ENCODE measurements around the gene ZBTB32.
A peak's percentile ranks its signal among the peaks of the same experiment; 100 is the strongest.

Gene ZBTB32

GRCh38 chr19:35738021-35738886, 33.9 kb downstream of the ZBTB32 start:
- no peak for DNase-seq

DNA sequence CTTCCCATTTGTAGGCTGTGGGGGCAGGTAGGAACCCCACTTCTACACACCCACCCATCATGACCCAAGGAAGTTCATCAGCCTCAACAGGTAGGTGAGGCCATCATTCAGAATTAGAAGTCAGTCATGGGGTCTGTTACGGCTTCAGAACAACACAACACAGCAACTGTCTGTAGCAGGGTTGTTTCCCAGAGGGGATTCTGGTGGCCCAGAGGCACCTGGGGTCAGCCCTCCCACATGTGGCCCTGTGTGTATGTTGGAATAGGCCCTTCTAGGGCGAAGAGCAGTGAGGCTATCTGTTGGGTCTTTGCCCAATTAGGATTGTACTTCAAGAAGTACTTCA, 34.5 kb downstream of the ZBTB32 start:
- peak; percentile 29 for DNase-seq

DNA sequence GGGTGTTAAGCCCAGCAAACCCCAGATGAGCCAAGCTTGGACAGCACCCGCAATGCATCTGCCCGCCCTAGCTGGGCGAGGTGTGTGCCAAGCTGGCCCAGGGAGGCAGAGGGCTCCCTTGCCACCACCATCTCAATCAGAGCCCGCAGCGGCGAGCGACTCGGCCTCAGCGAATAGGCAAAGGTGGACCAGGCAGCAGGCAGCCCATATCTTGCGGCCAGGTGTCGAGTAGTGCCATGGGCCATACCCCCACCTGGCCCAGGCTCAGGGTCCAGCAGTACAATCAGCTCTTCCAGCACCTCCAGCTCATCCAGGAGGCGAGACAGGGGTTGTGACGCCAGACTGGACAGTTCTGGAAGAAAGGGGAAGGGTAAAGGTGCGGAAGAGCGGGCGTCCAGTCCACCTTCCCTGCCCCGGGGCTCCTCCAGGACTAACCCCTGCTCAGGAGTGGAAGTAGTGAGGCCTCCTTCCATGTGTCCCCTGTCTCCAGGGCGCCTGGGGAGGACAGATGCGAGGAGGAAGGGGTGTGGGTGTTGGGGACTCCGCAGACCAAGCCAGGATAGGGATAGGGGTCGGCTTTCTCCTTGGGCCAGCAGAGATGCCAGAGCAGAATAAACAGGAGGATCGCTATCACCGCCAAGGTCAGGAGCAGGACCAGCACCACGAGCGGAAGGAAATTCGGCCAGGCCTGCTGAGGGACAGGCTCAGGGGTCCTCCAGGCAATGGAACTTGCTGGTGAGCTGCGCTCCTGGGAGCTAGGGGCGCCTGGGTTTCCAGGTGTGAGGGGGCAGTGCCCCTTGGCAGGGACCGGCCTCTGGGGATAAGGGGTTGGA, 35.1 kb downstream of the ZBTB32 start:
- DNase-seq: no peak

- no peak for DNase-seq
Measured at GRCh38 chr19:35740108-35740422, 35.7 kb downstream of the ZBTB32 start.

DNA sequence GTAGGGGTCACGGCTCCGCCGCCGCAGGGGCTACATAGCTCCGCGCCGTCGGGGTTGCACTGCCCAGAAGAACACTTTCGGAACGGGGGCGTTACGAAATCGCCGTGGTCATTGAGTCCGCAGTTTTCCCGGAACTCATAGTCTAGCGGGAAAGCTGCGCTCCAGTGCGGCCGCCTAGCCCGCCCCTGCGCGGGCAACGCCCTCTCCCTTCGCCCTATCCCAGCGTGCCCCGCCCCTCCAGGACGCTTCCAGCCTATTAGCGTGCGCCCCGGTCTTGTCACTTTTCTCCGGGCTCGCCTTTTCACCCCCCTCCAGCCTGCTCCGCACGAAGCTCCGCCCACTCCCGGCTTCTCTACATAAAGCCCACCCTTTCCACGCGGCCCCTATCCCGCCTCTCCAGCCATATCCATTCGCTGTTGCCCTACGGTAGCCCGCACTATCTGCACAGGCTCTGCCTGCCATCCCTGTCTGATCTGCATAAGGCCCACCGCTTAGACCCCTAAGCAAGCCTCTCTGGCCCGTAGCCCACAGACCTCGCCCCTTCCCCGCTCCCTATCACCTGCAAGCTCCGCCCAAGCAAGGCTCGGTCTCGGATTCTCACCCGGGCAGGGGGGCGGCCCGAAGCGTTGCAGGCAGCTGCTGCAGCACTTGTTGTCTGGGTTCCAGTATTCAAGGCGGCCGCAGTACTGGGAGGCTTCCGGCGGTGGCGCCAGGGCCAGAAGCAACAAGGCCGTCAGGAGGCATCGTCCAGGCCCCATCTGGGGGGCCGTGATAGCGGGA, 36.3 kb downstream of the ZBTB32 start:
- DNase-seq: peak; percentile 100

DNA sequence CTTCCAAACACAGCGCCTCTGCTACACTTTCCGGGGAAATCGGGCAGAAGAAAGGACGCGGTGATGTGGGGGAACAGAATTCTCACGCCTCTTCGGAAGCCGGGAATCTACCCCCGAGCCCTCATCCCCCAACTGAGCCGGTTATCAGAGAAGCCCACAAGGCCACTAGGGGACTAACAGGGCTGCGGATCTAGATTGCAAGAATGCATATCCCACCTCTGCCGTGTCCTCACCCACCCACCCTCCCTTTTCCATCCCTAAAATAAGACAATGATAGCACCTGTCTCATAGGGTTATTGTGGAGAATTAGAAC, 36.8 kb downstream of the ZBTB32 start:
- no peak for DNase-seq

DNA sequence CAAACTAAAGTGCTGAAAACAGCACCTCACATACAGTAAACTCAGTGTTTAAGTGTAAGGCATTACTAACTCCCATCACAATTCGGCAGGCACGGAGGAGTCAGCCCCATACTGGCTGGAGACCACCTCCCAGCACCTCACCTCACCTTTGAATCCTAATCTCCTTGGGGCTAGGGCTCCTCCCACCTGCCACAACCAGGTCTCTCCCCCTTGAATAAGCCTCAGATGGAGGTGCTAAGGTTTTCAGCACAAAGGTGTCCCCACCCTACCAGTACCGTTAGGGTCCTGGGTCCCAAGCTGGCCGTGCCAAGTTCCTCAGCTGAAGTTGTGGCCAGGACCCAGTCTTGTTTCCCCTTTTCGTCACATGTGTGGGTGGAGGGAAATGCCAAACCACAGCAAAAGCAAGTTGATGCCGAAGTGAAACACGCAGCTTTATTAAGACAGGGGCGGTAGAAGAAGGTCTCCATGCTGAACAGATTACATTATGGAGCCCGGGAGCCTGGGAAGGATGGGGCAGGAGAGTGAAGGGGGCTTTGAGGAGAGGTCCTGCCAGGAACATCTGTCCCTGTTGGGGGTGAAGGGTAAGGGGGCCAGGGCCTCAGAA, 37.9 kb downstream of the ZBTB32 start, which contains the start of gene IGFLR1:
Gene IGFLR1, minus strand, starts transcription at position 332 of the 604 bp plus-strand sequence. CDS start 1,272 bp downstream, outside the sequence.
- peak; percentile 16 for DNase-seq

DNA sequence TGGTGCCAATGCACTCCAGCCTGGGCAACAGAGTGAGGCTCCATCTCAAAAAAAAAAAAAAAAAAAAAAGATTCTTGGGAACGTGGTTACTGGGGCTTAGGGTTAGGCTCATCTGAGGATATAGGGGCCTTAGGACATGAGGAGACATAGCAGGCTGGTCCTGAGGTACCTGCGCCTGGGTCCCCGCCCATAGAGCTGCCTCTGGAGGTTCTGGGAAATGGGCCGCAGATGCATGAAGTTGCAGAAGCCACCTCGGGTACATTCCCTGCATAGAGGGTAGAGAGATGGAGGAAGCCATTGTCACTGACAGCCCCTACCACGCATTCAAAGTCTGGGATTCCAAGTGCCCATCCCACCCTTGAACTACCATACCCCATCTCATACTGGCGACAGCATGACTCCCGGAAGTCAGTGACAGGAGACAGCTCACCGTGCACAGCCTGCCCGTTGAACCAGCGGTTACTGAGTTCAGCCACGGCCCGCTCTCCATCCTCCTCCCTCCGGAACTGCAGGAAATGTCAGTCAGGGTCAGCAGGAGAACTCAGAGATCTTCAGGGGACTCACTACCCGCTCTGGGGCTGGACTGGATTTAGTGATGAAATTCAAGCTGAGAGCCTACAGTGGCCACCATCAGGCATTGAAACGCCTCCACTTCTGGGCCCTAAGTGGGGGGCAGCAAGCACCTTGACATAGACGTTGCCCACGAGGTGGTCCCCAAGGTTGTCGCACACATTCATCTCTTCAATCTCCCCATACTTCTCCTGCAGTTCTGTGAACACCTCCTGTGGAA, 39.5 kb downstream of the ZBTB32 start:
- DNase-seq: no peak

DNA sequence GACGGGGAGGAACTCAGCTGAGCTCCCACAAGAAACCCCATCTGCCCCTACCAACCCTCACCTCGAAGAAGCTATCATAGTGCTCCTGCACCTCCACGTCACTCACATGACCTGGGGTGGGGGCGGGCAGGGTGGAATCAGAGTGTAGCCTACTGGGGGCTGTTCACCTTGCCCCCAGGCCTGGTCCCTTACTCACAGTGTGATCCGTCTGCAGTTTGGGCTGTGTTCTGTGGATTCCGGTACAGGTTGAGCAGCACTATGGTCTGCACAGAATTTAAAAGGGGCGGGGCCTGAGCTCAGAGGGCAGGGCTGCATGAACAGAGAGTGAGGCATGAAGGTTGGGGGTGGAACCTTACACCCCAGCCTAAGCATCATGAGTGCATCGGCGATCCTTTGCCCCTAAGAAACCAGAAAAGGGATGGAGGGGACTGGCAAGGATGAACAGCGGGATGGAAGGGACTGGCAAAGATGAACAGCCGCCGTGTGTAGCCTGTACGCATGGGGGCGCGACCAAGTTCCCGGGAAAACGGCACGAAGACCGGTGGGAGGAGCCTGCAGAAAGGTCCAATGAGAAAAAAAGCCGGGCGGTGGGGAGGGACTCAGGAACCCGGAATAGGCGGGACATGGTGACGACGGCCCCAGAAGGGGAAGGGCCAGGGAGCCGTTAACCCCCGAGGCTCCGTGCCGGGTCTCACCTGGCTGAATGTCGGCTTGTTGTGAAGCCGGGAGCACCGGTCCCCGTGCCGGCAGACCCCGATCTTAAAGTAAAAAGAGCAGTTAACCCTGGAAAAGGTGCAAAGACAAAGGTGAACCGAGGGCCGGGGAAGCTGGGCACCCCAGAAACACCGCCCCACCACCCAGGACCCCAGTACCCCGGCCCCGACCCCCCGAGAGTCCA, 40.3 kb downstream of the ZBTB32 start:
- DNase-seq: peak; percentile 99

- DNase-seq: peak; percentile 100
Measured at GRCh38 chr19:35745328-35746086, 41.1 kb downstream of the ZBTB32 start, which contains the start of the genes PSENEN and U2AF1L4. Gene PSENEN, plus strand, starts transcription at chr19:35745651. Its CDS starts 280 bp downstream, at chr19:35745931. Gene U2AF1L4, minus strand, starts transcription at chr19:35745418. Its CDS starts 27 bp downstream, at chr19:35745391.

- DNase-seq: no peak
Measured at GRCh38 chr19:35746087-35746462, 41.7 kb downstream of the ZBTB32 start.

GRCh38 chr19:35746531-35746930, 42.2 kb downstream of the ZBTB32 start:
- DNase-seq: no peak

DNA sequence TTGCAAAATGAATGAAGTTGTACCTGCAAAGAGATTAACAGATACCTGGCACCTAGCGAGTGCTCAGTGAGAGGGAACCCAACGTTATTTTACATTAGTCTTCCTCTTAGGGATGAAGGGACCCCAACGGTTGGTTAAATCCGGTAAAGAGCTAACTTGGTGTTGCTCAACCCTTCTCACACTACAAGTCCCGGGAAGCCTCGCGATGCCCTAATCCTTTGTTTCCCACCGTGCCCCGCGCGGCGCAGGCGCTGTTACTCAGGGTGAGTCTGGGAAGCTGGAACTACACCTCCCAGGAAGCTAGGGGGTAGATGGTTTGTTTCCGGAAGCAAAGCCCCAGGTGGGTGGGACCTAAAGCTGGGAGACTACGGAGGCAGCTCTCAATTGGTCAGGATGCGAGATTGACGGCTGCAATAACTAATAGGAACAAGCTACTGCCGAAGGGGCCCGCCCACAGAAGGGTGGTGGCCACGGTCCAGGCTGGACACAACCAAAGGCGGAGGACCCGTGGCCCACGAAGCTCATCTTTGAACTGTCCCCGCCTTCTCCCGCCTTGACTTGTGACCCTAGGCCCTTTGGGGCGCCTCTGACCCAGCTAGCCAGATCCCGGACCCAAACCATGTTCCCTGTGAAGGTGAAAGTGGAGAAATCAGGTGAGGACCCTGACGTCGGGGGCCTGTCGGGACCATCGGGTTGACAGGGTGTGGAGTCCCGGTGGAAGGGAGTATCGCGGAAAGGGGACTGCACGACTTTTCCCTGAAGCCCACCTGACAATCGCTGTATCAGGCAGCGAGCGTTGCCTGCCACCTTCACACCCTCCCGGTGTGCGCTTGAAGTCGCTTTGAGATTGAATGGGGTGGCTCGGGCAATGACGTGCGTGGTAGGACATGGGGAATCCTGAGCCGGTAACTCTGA, 44.0 kb downstream of the ZBTB32 start, which contains the start of gene LIN37:
Gene LIN37, plus strand, starts transcription at position 471 of the 915 bp plus-strand sequence. Its CDS starts 149 bp downstream, at position 620.
- DNase-seq: peak; percentile 100

- no peak for DNase-seq
Measured at GRCh38 chr19:35750167-35750566, 45.8 kb downstream of the ZBTB32 start.

- DNase-seq: no peak
Measured at GRCh38 chr19:35751839-35752745, 47.7 kb downstream of the ZBTB32 start.

- no peak for DNase-seq
Measured at GRCh38 chr19:35752746-35753350, 48.5 kb downstream of the ZBTB32 start.
